ENCODE data around the gene LTBP1.

GRCh38 chr2:33370636-33371265 is 424.0 kb downstream of the LTBP1 start:
- TF ChIP-seq CTCF (optimal IDR thresholded peaks at IDR 0.05 in 1 of 3, IDR thresholded peaks at IDR 0.05 in 1 of 3, conservative IDR thresholded peaks at IDR 0.05 in 1 of 3; ENCODE audit: extremely low read depth in 1 of 3, insufficient read depth in 2 of 3, low read length in 3 of 3) (no peak), EZH2 (IDR thresholded peaks at IDR 0.05; ENCODE audit: low read length) (no peak)

All from keratinocyte (primary cell).